ENCODE data around the gene GRN. TPM values are rescaled to one million over a fixed set of nuclear protein-coding genes. Genes with fewer than 3 reads are reported as not detected.

Gene GRN
- total RNA-seq, 1 experiment from 2014 or later: 400 TPM

- H2AFZ ChIP-seq (ENCODE audit: low read length): no peak overlapping the region
- ATAC-seq: peak; percentile 77
- H4K20me1 ChIP-seq (ENCODE audit: low read length): no peaks in the 10 kb centered on the region
- no peaks in the 10 kb centered on the region for H3K27me3 ChIP-seq (ENCODE audit: low read length)
- POLR2A ChIA-PET (ENCODE audit: unreplicated experiment): interaction anchor here (0.6 kb wide), 1 partner anchor 71 kb away, joined by 3 read pairs; no protein-coding TSS in a partner anchor
- no TSS peak for BruUV-seq (replicated peaks)
- H3K4me1 ChIP-seq (ENCODE audit: insufficient read depth, low read length): peaks cover 4% of the 10 kb centered on the region; the same call in 1 of the 2 replicates
- DNase-seq: peak; percentile 78
- no peak overlapping the region for H3K9ac ChIP-seq (ENCODE audit: low read length)
- no peak for TF ChIP-seq EZH2 (IDR thresholded peaks at IDR 0.05; ENCODE audit: low read length, unreplicated experiment)
- TF ChIP-seq CTCF (conservative IDR thresholded peaks at IDR 0.05; ENCODE audit: low read depth, low read length): peak; percentile 89
- no peak overlapping the region for H3K27ac ChIP-seq (ENCODE audit: low read length)
- H3K9me3 ChIP-seq (ENCODE audit: low read length): no peaks in the 10 kb centered on the region
- peaks cover 9% of the 10 kb centered on the region for H3K79me2 ChIP-seq (ENCODE audit: low read length)
- no peak overlapping the region for H3K4me3 ChIP-seq (ENCODE audit: low read length)
- H3F3A ChIP-seq (ENCODE audit: low read length, unreplicated experiment): no peaks in the 10 kb centered on the region
- no peak overlapping the region for H3K4me2 ChIP-seq (ENCODE audit: low read length)
- no peaks in the 10 kb centered on the region for H3K9me2 ChIP-seq (replicated peaks; ENCODE audit: low read length)
- H3K36me3 ChIP-seq (ENCODE audit: low read depth, low read length): peaks cover 13% of the 10 kb centered on the region; the same call in 1 of the 2 replicates
- intact Hi-C loops (cut with micrococcal nuclease): no loop called here
- CTCF ChIA-PET: no interaction called here
These were observed 5.7 kb downstream of the GRN start for GRCh38 chr17:44350733-44351226.

DNA sequence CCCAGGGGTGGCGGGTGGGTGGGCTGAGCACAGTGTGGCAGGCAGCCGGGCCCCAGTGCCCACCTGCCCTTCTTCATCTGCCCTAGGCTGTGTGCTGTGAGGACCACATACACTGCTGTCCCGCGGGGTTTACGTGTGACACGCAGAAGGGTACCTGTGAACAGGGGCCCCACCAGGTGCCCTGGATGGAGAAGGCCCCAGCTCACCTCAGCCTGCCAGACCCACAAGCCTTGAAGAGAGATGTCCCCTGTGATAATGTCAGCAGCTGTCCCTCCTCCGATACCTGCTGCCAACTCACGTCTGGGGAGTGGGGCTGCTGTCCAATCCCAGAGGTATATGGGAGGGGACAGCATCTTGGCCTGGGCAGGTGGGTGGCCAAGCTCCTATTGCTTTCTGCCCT lies 6.4 kb downstream of the GRN start:
- no TSS peak for BruUV-seq (replicated peaks)
- CTCF ChIA-PET: interaction anchor here (0.6 to 0.8 kb wide), 2 partner anchors 9 to 143 kb away, joined by 3 to 13 read pairs; no protein-coding TSS in a partner anchor

More for the DNA sequence above, 6.4 kb downstream of the GRN start:
- no peak for TF ChIP-seq CTCF (conservative IDR thresholded peaks at IDR 0.05; ENCODE audit: low read depth, low read length)
- TF ChIP-seq EZH2 (IDR thresholded peaks at IDR 0.05; ENCODE audit: low read length, unreplicated experiment): no peak
- no peak for TF ChIP-seq EZH2phosphoT487 (IDR thresholded peaks at IDR 0.05; ENCODE audit: borderline replicate concordance, low read length)
- no peaks in the 10 kb centered on the region; the same call in 1 of the 2 replicates for H3K4me1 ChIP-seq (ENCODE audit: insufficient read depth, low read length)
- no peak overlapping the region for H3K27ac ChIP-seq (ENCODE audit: low read length)
- ATAC-seq (no peak), DNase-seq (no peak)
- no peaks in the 10 kb centered on the region for H3K27me3 ChIP-seq (ENCODE audit: low read length)
- H4K20me1 ChIP-seq (ENCODE audit: low read length): no peaks in the 10 kb centered on the region
- no peaks in the 10 kb centered on the region for H3K9me3 ChIP-seq (ENCODE audit: low read length)
- no peaks in the 10 kb centered on the region for H3F3A ChIP-seq (ENCODE audit: low read length, unreplicated experiment)
- no peak overlapping the region for H3K4me2 ChIP-seq (ENCODE audit: low read length)
- POLR2A ChIA-PET (ENCODE audit: unreplicated experiment): no interaction called here
- H3K79me2 ChIP-seq (ENCODE audit: low read length): peaks cover 2% of the 10 kb centered on the region
- H2AFZ ChIP-seq (ENCODE audit: low read length): no peak overlapping the region
- no peak overlapping the region for H3K4me3 ChIP-seq (ENCODE audit: low read length)
- no peak overlapping the region for H3K9ac ChIP-seq (ENCODE audit: low read length)
- intact Hi-C loops (cut with micrococcal nuclease): no loop called here
- no peaks in the 10 kb centered on the region for H3K9me2 ChIP-seq (replicated peaks; ENCODE audit: low read length)
- H3K36me3 ChIP-seq (ENCODE audit: low read depth, low read length): peaks cover 13% of the 10 kb centered on the region; the same call in 1 of the 2 replicates
